ENCODE results near the gene PDE6B. TPM values are rescaled to one million over a fixed set of nuclear protein-coding genes. Genes with fewer than 3 reads are reported as not detected.

PDE6B gene
- total RNA-seq, 1 experiment from 2014 or later: not detected

DNA sequence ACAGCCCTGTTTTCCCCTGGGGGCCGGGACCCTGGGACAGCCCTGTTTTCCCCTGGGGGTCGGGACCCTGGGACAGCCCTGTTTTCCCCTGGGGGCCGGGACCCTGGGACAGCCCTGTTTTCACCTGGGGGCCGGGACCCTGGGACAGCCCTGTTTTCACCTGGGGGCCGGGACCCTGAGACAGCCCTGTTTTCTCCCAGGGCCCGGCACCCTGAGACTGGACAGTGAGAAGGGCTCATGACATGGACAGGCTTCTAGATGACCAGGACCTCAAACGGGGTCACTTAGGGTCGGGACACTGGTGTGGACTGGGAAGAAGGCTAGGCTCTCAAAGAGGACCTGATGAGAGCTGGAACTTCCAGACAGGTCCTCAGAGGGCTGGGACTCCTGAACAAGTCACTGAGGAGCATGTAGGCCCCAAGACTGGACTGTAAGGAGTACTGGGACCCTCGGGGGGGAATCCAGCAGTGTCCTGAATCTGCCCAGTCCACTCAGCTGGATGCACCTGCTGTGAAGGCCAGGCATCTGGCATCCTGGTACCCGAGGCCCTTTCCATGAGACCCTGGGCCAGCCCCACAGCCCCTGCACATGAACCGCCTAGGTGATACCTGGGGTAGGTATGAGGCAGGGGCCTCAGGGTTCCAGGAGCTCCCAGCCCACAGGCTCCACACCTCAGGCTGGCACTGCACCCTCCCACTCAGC, 82.7 kb downstream of the PDE6B start:
- H4K20me1 ChIP-seq (ENCODE audit: low read length): no peaks in the 10 kb centered on the region
- CTCF ChIA-PET: no interaction called here
- intact Hi-C loops (cut with micrococcal nuclease): no loop called here

DNA sequence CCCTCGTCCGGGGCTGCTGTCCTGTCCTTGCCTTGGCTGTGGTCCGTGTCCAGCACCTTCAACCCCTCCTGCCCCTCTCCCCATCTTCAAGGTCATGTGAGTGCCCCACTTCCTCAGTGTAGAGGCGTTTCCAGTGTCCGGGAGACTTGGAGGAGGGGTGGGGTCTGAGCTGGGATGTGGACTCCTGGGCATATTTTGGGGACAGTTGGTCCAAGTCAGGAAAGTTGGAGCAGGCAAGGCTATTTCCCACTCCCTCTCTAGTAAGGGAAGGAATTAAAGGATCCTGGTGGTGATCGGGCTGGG, 83.2 kb downstream of the PDE6B start:
- no peaks in the 10 kb centered on the region for H3K27me3 ChIP-seq (ENCODE audit: low read length)
- H3K79me2 ChIP-seq (ENCODE audit: low read length): peaks cover 73% of the 10 kb centered on the region
- H3K36me3 ChIP-seq (ENCODE audit: low read depth, low read length): no peaks in the 10 kb centered on the region
- no peak overlapping the region for H3K4me3 ChIP-seq (ENCODE audit: low read length)
- BruUV-seq (replicated peaks): no TSS peak
- DNase-seq: no peak
- no peak overlapping the region for H3K4me2 ChIP-seq (ENCODE audit: low read length)
- intact Hi-C loops (cut with micrococcal nuclease): no loop called here
- no peaks in the 10 kb centered on the region for H3K9me3 ChIP-seq (ENCODE audit: low read length)
- no peaks in the 10 kb centered on the region for H3K4me1 ChIP-seq (ENCODE audit: insufficient read depth, low read length)
- no peaks in the 10 kb centered on the region for H3F3A ChIP-seq (ENCODE audit: low read length, unreplicated experiment)
- H3K9ac ChIP-seq (ENCODE audit: low read length): no peak overlapping the region
- ChIA-PET CTCF (no interaction called here), POLR2A (ENCODE audit: unreplicated experiment) (no interaction called here)
- ATAC-seq: no peak
- no peaks in the 10 kb centered on the region for H3K9me2 ChIP-seq (replicated peaks; ENCODE audit: low read length)
- H4K20me1 ChIP-seq (ENCODE audit: low read length): no peaks in the 10 kb centered on the region
- H2AFZ ChIP-seq (ENCODE audit: low read length): no peak overlapping the region
- TF ChIP-seq EZH2 (IDR thresholded peaks at IDR 0.05; ENCODE audit: low read length, unreplicated experiment) (no peak), EZH2phosphoT487 (IDR thresholded peaks at IDR 0.05; ENCODE audit: borderline replicate concordance, low read length) (no peak)
- TF ChIP-seq, protein P1, sequence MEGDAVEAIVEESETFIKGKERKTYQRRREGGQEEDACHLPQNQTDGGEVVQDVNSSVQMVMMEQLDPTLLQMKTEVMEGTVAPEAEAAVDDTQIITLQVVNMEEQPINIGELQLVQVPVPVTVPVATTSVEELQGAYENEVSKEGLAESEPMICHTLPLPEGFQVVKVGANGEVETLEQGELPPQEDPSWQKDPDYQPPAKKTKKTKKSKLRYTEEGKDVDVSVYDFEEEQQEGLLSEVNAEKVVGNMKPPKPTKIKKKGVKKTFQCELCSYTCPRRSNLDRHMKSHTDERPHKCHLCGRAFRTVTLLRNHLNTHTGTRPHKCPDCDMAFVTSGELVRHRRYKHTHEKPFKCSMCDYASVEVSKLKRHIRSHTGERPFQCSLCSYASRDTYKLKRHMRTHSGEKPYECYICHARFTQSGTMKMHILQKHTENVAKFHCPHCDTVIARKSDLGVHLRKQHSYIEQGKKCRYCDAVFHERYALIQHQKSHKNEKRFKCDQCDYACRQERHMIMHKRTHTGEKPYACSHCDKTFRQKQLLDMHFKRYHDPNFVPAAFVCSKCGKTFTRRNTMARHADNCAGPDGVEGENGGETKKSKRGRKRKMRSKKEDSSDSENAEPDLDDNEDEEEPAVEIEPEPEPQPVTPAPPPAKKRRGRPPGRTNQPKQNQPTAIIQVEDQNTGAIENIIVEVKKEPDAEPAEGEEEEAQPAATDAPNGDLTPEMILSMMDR (conservative IDR thresholded peaks at IDR 0.05; ENCODE audit: low read depth, low read length): no peak
- no peak overlapping the region for H3K27ac ChIP-seq (ENCODE audit: low read length)

More for the DNA sequence above, 82.7 kb downstream of the PDE6B start:
- H3K36me3 ChIP-seq (ENCODE audit: low read depth, low read length): no peaks in the 10 kb centered on the region
- H3K9ac ChIP-seq (ENCODE audit: low read length): no peak overlapping the region
- peaks cover 68% of the 10 kb centered on the region for H3K79me2 ChIP-seq (ENCODE audit: low read length)
- no peak overlapping the region for H3K27ac ChIP-seq (ENCODE audit: low read length)
- no peaks in the 10 kb centered on the region for H3K9me3 ChIP-seq (ENCODE audit: low read length)
- no peaks in the 10 kb centered on the region for H3K27me3 ChIP-seq (ENCODE audit: low read length)
- ATAC-seq: no peak
- TF ChIP-seq, protein P1 (conservative IDR thresholded peaks at IDR 0.05; ENCODE audit: low read depth, low read length): no peak
- TF ChIP-seq EZH2 (IDR thresholded peaks at IDR 0.05; ENCODE audit: low read length, unreplicated experiment) (no peak), EZH2phosphoT487 (IDR thresholded peaks at IDR 0.05; ENCODE audit: borderline replicate concordance, low read length) (no peak)
- POLR2A ChIA-PET (ENCODE audit: unreplicated experiment): no interaction called here
- no TSS peak for BruUV-seq (replicated peaks)
- H3K4me3 ChIP-seq (ENCODE audit: low read length): no peak overlapping the region
- H2AFZ ChIP-seq (ENCODE audit: low read length): no peak overlapping the region
- no peaks in the 10 kb centered on the region for H3K9me2 ChIP-seq (replicated peaks; ENCODE audit: low read length)
- no peak overlapping the region for H3K4me2 ChIP-seq (ENCODE audit: low read length)
- DNase-seq: no peak
- no peaks in the 10 kb centered on the region for H3K4me1 ChIP-seq (ENCODE audit: insufficient read depth, low read length)
- no peaks in the 10 kb centered on the region for H3F3A ChIP-seq (ENCODE audit: low read length, unreplicated experiment)

DNA sequence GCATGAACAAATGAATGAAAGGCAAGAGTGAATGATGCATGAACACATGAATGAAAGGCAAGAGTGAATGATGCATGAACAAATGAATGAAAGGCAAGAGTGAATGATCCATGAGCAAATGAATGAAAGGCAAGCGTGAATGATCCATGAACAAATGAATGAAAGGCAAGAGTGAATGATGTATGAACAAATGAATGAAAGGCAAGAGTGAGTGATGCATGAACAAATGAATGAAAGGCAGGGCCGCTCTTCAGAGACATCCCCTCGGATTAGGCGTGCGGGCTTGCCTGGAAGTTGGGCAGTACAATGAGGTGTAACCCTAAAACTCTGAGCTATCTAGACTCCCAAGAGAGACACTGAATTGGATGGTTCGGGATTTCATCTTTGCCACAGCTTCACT, 84.0 kb downstream of the PDE6B start:
- ATAC-seq (no peak), DNase-seq (no peak)
- no peaks in the 10 kb centered on the region for H3K36me3 ChIP-seq (ENCODE audit: low read depth, low read length)
- H3K27ac ChIP-seq (ENCODE audit: low read length): no peak overlapping the region
- H3K4me3 ChIP-seq (ENCODE audit: low read length): no peak overlapping the region
- no peaks in the 10 kb centered on the region for H3F3A ChIP-seq (ENCODE audit: low read length, unreplicated experiment)
- H3K27me3 ChIP-seq (ENCODE audit: low read length): no peaks in the 10 kb centered on the region
- H4K20me1 ChIP-seq (ENCODE audit: low read length): no peaks in the 10 kb centered on the region
- ChIA-PET POLR2A (ENCODE audit: unreplicated experiment) (no interaction called here), CTCF (no interaction called here)
- TF ChIP-seq EZH2 (IDR thresholded peaks at IDR 0.05; ENCODE audit: low read length, unreplicated experiment): no peak
- TF ChIP-seq EZH2phosphoT487 (IDR thresholded peaks at IDR 0.05; ENCODE audit: borderline replicate concordance, low read length): no peak
- TF ChIP-seq, protein P1 (conservative IDR thresholded peaks at IDR 0.05; ENCODE audit: low read depth, low read length): no peak
- H3K9ac ChIP-seq (ENCODE audit: low read length): no peak overlapping the region
- H3K9me2 ChIP-seq (replicated peaks; ENCODE audit: low read length): no peaks in the 10 kb centered on the region
- H3K4me2 ChIP-seq (ENCODE audit: low read length): no peak overlapping the region
- BruUV-seq (replicated peaks): no TSS peak
- H3K79me2 ChIP-seq (ENCODE audit: low read length): peaks cover 81% of the 10 kb centered on the region
- no peaks in the 10 kb centered on the region for H3K9me3 ChIP-seq (ENCODE audit: low read length)
- intact Hi-C loops (cut with micrococcal nuclease): no loop called here
- H2AFZ ChIP-seq (ENCODE audit: low read length): no peak overlapping the region
- no peaks in the 10 kb centered on the region for H3K4me1 ChIP-seq (ENCODE audit: insufficient read depth, low read length)

Measured in PC-3 (cell line).